GM12878 (cell line): ENCODE measurements around the gene PKHD1.

Experiments used
- CBX5 ChIP-seq: sonication (generic); IDR thresholded peaks from 2 replicates; pipeline ENCODE4 v1.6.1; 2016; ENCODE audit warnings: low read depth, moderate library complexity, mild to moderate bottlenecking, inconsistent platforms
- EZH2 ChIP-seq: IDR thresholded peaks from 2 replicates; pipeline ENCODE4 v1.6.1; 2012; ENCODE audit warnings: low read depth, mild to moderate bottlenecking, control low read depth, inconsistent platforms, low read length, borderline replicate concordance; ENCODE audit not compliant: control insufficient read depth
- SRF ChIP-seq, 2 experiments: IDR thresholded peaks; 2 replicates each; pipeline ENCODE4 v1.6.1; 2011; ENCODE audit warnings: low read depth in 2 of 2, low read length in 2 of 2, mild to moderate bottlenecking in 1 of 2, moderate library complexity in 1 of 2
- TF ChIP-seq, protein P1 (sequence below): fragments of 450-650 bp; IDR thresholded peaks from 2 replicates; pipeline ENCODE4 v1.6.1; 2016; ENCODE audit warnings: mild to moderate bottlenecking

GRCh38 chr6:51608932-51609331 lies 478.5 kb downstream of the PKHD1 start:
- no peak for TF ChIP-seq EZH2
- TF ChIP-seq SRF (IDR thresholded peaks at IDR 0.05; ENCODE audit: low read depth in 2 of 2, low read length in 2 of 2): no peak
- TF ChIP-seq CBX5: no peak
- TF ChIP-seq, protein P1, sequence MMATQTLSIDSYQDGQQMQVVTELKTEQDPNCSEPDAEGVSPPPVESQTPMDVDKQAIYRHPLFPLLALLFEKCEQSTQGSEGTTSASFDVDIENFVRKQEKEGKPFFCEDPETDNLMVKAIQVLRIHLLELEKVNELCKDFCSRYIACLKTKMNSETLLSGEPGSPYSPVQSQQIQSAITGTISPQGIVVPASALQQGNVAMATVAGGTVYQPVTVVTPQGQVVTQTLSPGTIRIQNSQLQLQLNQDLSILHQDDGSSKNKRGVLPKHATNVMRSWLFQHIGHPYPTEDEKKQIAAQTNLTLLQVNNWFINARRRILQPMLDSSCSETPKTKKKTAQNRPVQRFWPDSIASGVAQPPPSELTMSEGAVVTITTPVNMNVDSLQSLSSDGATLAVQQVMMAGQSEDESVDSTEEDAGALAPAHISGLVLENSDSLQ: no peak
